Dermis microvascular lymphatic vessel endothelial cell (primary cell): Measurements from ENCODE around the gene NDST1. TPM values are rescaled to one million over a fixed set of nuclear protein-coding genes. Genes with fewer than 3 reads are reported as not detected.

ENCODE experiments used
- DNase-seq, 2 donors: peaks; one replicate each; pipeline versions ENCODE4 v3.0.0 to v3.0.0-alpha.2; 2010; ENCODE audit warnings: low read depth in 2 of 2
- total RNA-seq: library from RNA; depleted of rRNA; stranded (reverse); fragments of >200 nt; gene quantifications from 2 replicates; pipeline ENCODE4 v1.2.1, GENCODE V29; 2014

NDST1 gene
- total RNA-seq, 1 donor from 2014 or later = 22.3 TPM

GRCh38 chr5:150604010-150604409 is 96.1 kb downstream of the NDST1 start:
- no peak for DNase-seq

- DNase-seq = no peak
Observed at GRCh38 chr5:150604894-150605440, 97.0 kb downstream of the NDST1 start.

- DNase-seq = no peak
Observed at GRCh38 chr5:150605546-150605945, 97.6 kb downstream of the NDST1 start.

- DNase-seq = no peak
Observed at GRCh38 chr5:150606476-150606875, 98.5 kb downstream of the NDST1 start.

- DNase-seq = no peak
Observed at GRCh38 chr5:150607105-150607504, 99.2 kb downstream of the NDST1 start.

Other genes with a start within 250 kb of the NDST1 start
- not detected in 2 replicates for gene CAMK2A, start 218.4 kb upstream of the NDST1 start, total RNA-seq
- gene ARSI, start 205.2 kb upstream of the NDST1 start, total RNA-seq = under 0.01 TPM in 1 of 2 replicates, not detected in the other
- gene TCOF1, start 150.4 kb upstream of the NDST1 start, total RNA-seq = 9.6 and 11.3 TPM in 2 replicates
- 1.2 and 2.9 TPM in 2 replicates for gene CD74, start 95.2 kb upstream of the NDST1 start, total RNA-seq
- gene RPS14, start 58.4 kb upstream of the NDST1 start, total RNA-seq = 2,736 and 3,225 TPM in 2 replicates
- gene SYNPO, start 132.5 kb downstream of the NDST1 start, total RNA-seq = 5.6 and 12.3 TPM in 2 replicates
- 0.13 and 0.25 TPM in 2 replicates for gene MYOZ3, start 153.1 kb downstream of the NDST1 start, total RNA-seq
- gene RBM22, start 192.9 kb downstream of the NDST1 start, total RNA-seq = 14.9 and 18.8 TPM in 2 replicates